Cardiac fibroblast (primary cell): Measurements from ENCODE around the gene CMTR1.
A peak's percentile ranks its signal among the peaks of the same experiment; 100 is the strongest.

Experiments
- DNase-seq, 2 donors: peaks; one replicate each; pipeline versions ENCODE4 v3.0.0 to v3.0.0-alpha.2; 2010; ENCODE audit warnings: low read depth in 2 of 2
- H3K4me3 ChIP-seq, 2 donors: replicated peaks in 1 of 2; 1 replicate in 1 of 2; 2 replicates in 1 of 2; pipeline ENCODE4 v1.5.1; 2011; ENCODE audit warnings: low read depth in 2 of 2, low read length in 2 of 2, mild to moderate bottlenecking in 2 of 2, moderate library complexity in 1 of 2
- CTCF ChIP-seq: IDR thresholded peaks from one replicate; pipeline ENCODE4 v1.5.1; 2011; ENCODE audit warnings: low read depth, mild to moderate bottlenecking, low read length, inconsistent platforms

Gene CMTR1

GRCh38 chr6:37417393-37417792, 15.6 kb upstream of the CMTR1 start:
- no peak overlapping the region for H3K4me3 ChIP-seq
- no peak for TF ChIP-seq CTCF
- DNase-seq = no peak

GRCh38 chr6:37418722-37419121, 14.3 kb upstream of the CMTR1 start:
- DNase-seq = no peak
- TF ChIP-seq CTCF = no peak
- no peak overlapping the region for H3K4me3 ChIP-seq

- no peak for TF ChIP-seq CTCF
- H3K4me3 ChIP-seq = no peak overlapping the region
- no peak for DNase-seq
Observed at GRCh38 chr6:37426058-37426944, 6.7 kb upstream of the CMTR1 start.

GRCh38 chr6:37426945-37427510, 6.0 kb upstream of the CMTR1 start:
- TF ChIP-seq CTCF = no peak
- H3K4me3 ChIP-seq = no peak overlapping the region
- DNase-seq = no peak

GRCh38 chr6:37429352-37429750, 3.7 kb upstream of the CMTR1 start:
- H3K4me3 ChIP-seq = no peak overlapping the region
- TF ChIP-seq CTCF = no peak
- DNase-seq = no peak

GRCh38 chr6:37432590-37432915, 468 bp upstream of the CMTR1 start:
- no peak for TF ChIP-seq CTCF
- no peak for DNase-seq
- peak overlapping the region; percentile 84 to 87 for H3K4me3 ChIP-seq
